GM19438 (cell line): ENCODE data around the gene ADGRG7.

Source experiments
- ATAC-seq: cut with Tn5 transposase; IDR thresholded peaks from one replicate; pipeline ENCODE4 v1.9.1; 2021; ENCODE audit warnings: low read depth; ENCODE audit not compliant: unreplicated experiment

Gene ADGRG7

GRCh38 chr3:100697172-100697571 lies 87.8 kb downstream of the ADGRG7 start:
- ATAC-seq, result no peak

- ATAC-seq, result no peak
These were observed 88.4 kb downstream of the ADGRG7 start for GRCh38 chr3:100697723-100698285.

DNA sequence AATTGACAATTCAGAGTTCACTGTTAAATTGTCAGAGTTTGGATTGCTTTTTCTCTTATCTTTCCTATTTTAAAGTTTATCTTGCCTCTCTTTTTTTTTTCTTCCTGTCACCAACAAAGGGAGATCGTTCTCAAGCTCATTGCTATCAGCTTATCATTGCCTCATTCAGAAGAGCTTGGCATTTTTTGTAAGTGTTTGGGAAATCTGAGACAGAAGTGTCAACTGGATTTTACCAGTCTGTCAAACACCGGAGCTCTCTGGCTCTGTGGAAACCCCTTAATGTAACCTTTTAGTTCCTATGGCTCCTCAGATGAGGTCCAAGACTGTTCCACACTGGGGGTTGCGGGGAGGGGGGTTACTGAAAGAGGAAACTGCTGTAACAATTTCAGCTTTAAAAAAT lies 89.3 kb downstream of the ADGRG7 start:
- ATAC-seq, result no peak

GRCh38 chr3:100700708-100701107 lies 91.3 kb downstream of the ADGRG7 start:
- no peak for ATAC-seq

GRCh38 chr3:100702082-100702979 lies 92.9 kb downstream of the ADGRG7 start:
- no peak for ATAC-seq

DNA sequence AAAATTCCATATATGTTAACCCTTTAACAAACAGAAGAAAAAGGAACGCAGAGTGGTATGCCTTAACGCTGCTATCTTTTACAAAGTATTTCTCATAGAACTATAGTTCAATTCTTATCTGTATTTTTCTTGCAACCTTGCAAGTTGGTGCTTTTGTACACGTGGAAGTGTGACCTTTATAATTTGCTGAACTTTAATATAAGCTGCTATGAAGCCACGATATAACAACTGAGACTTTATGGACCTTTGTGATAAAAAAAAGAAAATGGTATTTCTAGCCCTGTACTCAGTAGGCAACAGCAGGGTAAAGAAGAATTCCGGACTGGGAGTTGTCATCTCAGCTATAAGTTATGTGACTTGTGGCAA lies 93.6 kb downstream of the ADGRG7 start:
- ATAC-seq, result no peak

GRCh38 chr3:100703865-100704264 lies 94.5 kb downstream of the ADGRG7 start:
- no peak for ATAC-seq

- no peak for ATAC-seq
These were observed 97.0 kb downstream of the ADGRG7 start for GRCh38 chr3:100706365-100706764.

GRCh38 chr3:100708644-100708988 lies 99.2 kb downstream of the ADGRG7 start:
- no peak for ATAC-seq

- peak; percentile 91 for ATAC-seq
These were observed 99.8 kb downstream of the ADGRG7 start, which contains the start of gene TFG for GRCh38 chr3:100708989-100709841. Gene TFG, plus strand, starts transcription at chr3:100709494. Its CDS starts 4,192 bp downstream, at chr3:100713686.

- no peak for ATAC-seq
These were observed 100.5 kb downstream of the ADGRG7 start for GRCh38 chr3:100709842-100710260.

GRCh38 chr3:100710261-100710968 lies 101.0 kb downstream of the ADGRG7 start:
- peak; percentile 39 for ATAC-seq

- no peak for ATAC-seq
These were observed 105.8 kb downstream of the ADGRG7 start for GRCh38 chr3:100715176-100715575.

- ATAC-seq, result no peak
These were observed 107.7 kb downstream of the ADGRG7 start for GRCh38 chr3:100717063-100717462.

- ATAC-seq, result no peak
These were observed 108.5 kb downstream of the ADGRG7 start for GRCh38 chr3:100717637-100718487.

- ATAC-seq, result no peak
These were observed 109.7 kb downstream of the ADGRG7 start for GRCh38 chr3:100719136-100719535.

DNA sequence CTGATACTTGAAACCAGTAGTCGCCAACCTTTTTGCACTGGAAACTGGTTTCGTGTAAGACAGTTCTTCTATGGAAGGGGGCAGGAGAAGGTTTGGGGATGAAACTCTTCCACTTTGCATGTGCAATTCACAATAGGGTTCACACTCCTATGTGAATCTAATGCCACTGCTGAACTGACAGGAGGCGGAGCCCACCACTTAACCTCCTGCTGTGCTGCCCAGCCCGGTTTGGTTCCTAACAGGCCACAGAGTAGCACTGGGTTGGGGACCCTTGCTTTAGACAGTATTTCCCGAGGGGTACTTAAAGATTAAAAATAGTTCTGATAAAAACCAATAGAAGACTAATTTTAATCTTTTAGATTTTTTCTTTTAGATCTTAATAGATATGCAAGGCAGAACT lies 111.0 kb downstream of the ADGRG7 start:
- ATAC-seq, result no peak

GRCh38 chr3:100725935-100726513 lies 116.6 kb downstream of the ADGRG7 start:
- ATAC-seq, result no peak

GRCh38 chr3:100726706-100727105 lies 117.3 kb downstream of the ADGRG7 start:
- no peak for ATAC-seq
